Measurements from ENCODE around the gene EML4.

- TF ChIP-seq EZH2phosphoT487 (IDR thresholded peaks at IDR 0.05; ENCODE audit: low read length) = no peak
- no peak for TF ChIP-seq CTCF (IDR thresholded peaks at IDR 0.05; ENCODE audit: low read length)
- no peak for TF ChIP-seq EZH2 (optimal IDR thresholded peaks at IDR 0.05; ENCODE audit: low read depth, low read length)
These were observed 28.6 kb downstream of the EML4 start for GRCh38 chr2:42197792-42198191.

All from MM.1S (cell line).